ENCODE measurements around the gene HSFX2.
"Not testable (repeated sequence)": the region's sequence is repeated elsewhere in the genome, so short reads cannot be mapped to it uniquely, and the experiment has no call there.

DNA sequence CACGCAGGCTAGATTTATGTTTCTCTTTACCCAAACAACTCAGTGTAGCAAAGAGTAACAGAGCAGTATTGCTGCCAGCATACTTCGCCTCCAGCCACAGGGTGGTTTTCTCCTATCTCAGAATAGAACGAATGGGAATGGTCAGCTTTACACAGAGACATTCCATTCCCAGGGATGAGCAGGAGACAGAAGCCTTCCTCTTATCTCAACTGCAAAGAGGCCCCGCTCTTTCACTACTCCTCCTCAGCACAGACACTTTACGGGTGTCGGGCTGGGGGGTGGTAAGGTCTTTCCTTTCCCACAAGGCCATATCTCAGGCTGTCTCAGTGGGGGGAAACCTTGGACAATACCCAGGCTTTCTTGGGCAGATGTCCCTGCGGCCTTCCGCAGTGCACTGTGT is 31.7 kb upstream of the HSFX2 start:
- TF ChIP-seq, protein P1, sequence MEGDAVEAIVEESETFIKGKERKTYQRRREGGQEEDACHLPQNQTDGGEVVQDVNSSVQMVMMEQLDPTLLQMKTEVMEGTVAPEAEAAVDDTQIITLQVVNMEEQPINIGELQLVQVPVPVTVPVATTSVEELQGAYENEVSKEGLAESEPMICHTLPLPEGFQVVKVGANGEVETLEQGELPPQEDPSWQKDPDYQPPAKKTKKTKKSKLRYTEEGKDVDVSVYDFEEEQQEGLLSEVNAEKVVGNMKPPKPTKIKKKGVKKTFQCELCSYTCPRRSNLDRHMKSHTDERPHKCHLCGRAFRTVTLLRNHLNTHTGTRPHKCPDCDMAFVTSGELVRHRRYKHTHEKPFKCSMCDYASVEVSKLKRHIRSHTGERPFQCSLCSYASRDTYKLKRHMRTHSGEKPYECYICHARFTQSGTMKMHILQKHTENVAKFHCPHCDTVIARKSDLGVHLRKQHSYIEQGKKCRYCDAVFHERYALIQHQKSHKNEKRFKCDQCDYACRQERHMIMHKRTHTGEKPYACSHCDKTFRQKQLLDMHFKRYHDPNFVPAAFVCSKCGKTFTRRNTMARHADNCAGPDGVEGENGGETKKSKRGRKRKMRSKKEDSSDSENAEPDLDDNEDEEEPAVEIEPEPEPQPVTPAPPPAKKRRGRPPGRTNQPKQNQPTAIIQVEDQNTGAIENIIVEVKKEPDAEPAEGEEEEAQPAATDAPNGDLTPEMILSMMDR (conservative IDR thresholded peaks at IDR 0.05): not testable (repeated sequence)
- TF ChIP-seq ZFX (IDR thresholded peaks at IDR 0.05): not testable (repeated sequence)

All from C4-2B (cell line).